DOHH2 (cell line): Measurements from ENCODE around the gene PTPN5.

Experiments used
- H3F3A ChIP-seq: fragments of 200-600 bp; sonication (generic), shearing (Covaris generic); 2 replicates; pipeline ENCODE4 v1.6.0; 2016; ENCODE audit warnings: antibody characterized with exemption, mild to moderate bottlenecking; ENCODE audit not compliant: control insufficient read depth, insufficient read depth
- H3K27ac ChIP-seq: fragments of 200-600 bp; sonication (generic); 2 replicates; pipeline ENCODE4 v1.5.1; 2014; ENCODE audit warnings: low read depth, mild to moderate bottlenecking, low read length, moderate library complexity
- H3K27me3 ChIP-seq: fragments of 200-600 bp; sonication (generic); 2 replicates; pipeline ENCODE4 v1.6.1; 2014; ENCODE audit warnings: mild to moderate bottlenecking, low read length, mixed read lengths; ENCODE audit not compliant: control insufficient read depth
- H3K36me3 ChIP-seq: fragments of 200-600 bp; sonication (generic); 2 replicates; pipeline ENCODE4 v1.6.1; 2014; ENCODE audit warnings: mild to moderate bottlenecking, low read length, moderate library complexity, mixed read lengths; ENCODE audit not compliant: control insufficient read depth
- H3K4me1 ChIP-seq: fragments of 200-600 bp; sonication (generic); 2 replicates; pipeline ENCODE4 v1.6.1; 2014; ENCODE audit warnings: mild to moderate bottlenecking, low read length, mixed read lengths; ENCODE audit not compliant: control insufficient read depth
- H3K4me2 ChIP-seq: fragments of 200-600 bp; sonication (generic); 2 replicates; pipeline ENCODE4 v1.6.0; 2014; ENCODE audit warnings: mild to moderate bottlenecking, low read length, moderate library complexity
- H3K4me3 ChIP-seq: fragments of 200-600 bp; sonication (generic); 2 replicates; pipeline ENCODE4 v1.5.1; 2014; ENCODE audit warnings: mild to moderate bottlenecking, low read length, mixed read lengths
- H3K79me2 ChIP-seq: fragments of 200-600 bp; sonication (generic); 2 replicates; pipeline ENCODE4 v1.6.1; 2014; ENCODE audit warnings: mild to moderate bottlenecking, low read length, mixed read lengths; ENCODE audit not compliant: control insufficient read depth
- H3K9me2 ChIP-seq: fragments of 200-600 bp; sonication (generic); replicated peaks from 2 replicates; pipeline ENCODE4 v1.6.1; 2014; ENCODE audit warnings: mild to moderate bottlenecking, low read length, mixed read lengths; ENCODE audit not compliant: control insufficient read depth
- H3K9me3 ChIP-seq: fragments of 200-600 bp; sonication (generic); 2 replicates; pipeline ENCODE4 v1.6.1; 2014; ENCODE audit warnings: antibody characterized with exemption, low read length, mixed read lengths; ENCODE audit not compliant: control insufficient read depth, insufficient read depth
- H4K20me1 ChIP-seq: fragments of 200-600 bp; sonication (generic); 2 replicates; pipeline ENCODE4 v1.6.0; 2014; ENCODE audit warnings: low read depth, mild to moderate bottlenecking, antibody characterized with exemption, low read length, moderate library complexity; ENCODE audit not compliant: control insufficient read depth, insufficient read depth
- EZH2phosphoT487 ChIP-seq: fragments of 200-600 bp; sonication (generic); IDR thresholded peaks from 2 replicates; pipeline ENCODE4 v1.6.1; 2017; ENCODE audit warnings: borderline replicate concordance, mild to moderate bottlenecking, antibody characterized with exemption, low read length, moderate library complexity, mixed read lengths
- TF ChIP-seq, protein P1 (sequence below): fragments of 200-600 bp; sonication (generic); IDR thresholded peaks from one replicate; pipeline ENCODE4 v1.5.1; 2014; ENCODE audit warnings: antibody characterized with exemption, mild to moderate bottlenecking, low read depth, low read length; ENCODE audit not compliant: poor library complexity, severe bottlenecking

PTPN5 gene

DNA sequence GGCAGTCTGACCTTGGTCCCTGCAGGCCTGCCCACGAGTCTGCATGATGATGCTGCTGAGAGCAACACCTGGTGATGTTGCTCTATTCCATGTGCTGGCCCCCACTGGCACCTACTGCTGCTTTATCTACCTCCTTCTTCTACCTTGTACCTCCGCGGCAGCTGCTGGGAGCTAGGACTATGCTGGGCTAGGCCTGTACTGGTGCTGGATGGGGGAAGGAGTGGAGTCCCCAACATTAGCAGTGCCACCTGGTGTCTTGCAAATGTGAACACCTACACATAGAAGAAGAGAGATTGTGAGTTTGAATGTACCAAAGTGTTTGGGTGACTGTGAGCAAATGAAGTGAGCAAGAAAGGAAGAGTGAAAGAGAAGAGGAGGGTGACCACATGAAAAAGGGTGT, 30.5 kb downstream of the PTPN5 start:
- Histone ChIP-seq H3F3A (no peaks in the 10 kb centered on the region), H3K79me2 (no peaks in the 10 kb centered on the region), H3K4me2 (no peak overlapping the region), H3K9me2 (no peaks in the 10 kb centered on the region), H3K4me1 (no peaks in the 10 kb centered on the region), H4K20me1 (no peaks in the 10 kb centered on the region), H3K9me3 (no peaks in the 10 kb centered on the region), H3K36me3 (no peaks in the 10 kb centered on the region), H3K4me3 (no peak overlapping the region), H3K27me3 (peaks cover 8% of the 10 kb centered on the region), H3K27ac (no peak overlapping the region)
- TF ChIP-seq EZH2phosphoT487 = no peak
- TF ChIP-seq, protein P1, sequence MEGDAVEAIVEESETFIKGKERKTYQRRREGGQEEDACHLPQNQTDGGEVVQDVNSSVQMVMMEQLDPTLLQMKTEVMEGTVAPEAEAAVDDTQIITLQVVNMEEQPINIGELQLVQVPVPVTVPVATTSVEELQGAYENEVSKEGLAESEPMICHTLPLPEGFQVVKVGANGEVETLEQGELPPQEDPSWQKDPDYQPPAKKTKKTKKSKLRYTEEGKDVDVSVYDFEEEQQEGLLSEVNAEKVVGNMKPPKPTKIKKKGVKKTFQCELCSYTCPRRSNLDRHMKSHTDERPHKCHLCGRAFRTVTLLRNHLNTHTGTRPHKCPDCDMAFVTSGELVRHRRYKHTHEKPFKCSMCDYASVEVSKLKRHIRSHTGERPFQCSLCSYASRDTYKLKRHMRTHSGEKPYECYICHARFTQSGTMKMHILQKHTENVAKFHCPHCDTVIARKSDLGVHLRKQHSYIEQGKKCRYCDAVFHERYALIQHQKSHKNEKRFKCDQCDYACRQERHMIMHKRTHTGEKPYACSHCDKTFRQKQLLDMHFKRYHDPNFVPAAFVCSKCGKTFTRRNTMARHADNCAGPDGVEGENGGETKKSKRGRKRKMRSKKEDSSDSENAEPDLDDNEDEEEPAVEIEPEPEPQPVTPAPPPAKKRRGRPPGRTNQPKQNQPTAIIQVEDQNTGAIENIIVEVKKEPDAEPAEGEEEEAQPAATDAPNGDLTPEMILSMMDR = no peak

DNA sequence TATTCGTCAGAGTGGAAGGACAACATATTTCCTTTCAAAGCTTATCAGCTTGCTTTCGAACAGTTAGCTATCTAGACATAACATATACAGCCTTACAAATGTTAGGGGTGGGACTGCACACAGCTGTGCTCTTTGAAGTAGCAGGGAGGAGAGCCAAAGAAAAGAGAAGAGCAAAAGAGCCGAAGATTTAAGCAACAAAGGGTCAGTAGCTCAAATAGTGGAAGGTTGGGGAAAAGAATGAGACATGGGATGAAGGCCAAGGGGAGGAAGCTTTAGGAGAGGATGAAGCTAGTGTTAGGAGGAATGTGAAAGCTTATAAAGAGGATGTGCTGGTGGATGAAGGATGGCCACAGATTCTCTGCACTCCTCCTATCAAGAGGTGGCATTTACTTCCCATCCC, 33.8 kb downstream of the PTPN5 start:
- Histone ChIP-seq H4K20me1 (no peaks in the 10 kb centered on the region), H3K27me3 (peaks cover 7% of the 10 kb centered on the region), H3K9me3 (no peaks in the 10 kb centered on the region)

DNA sequence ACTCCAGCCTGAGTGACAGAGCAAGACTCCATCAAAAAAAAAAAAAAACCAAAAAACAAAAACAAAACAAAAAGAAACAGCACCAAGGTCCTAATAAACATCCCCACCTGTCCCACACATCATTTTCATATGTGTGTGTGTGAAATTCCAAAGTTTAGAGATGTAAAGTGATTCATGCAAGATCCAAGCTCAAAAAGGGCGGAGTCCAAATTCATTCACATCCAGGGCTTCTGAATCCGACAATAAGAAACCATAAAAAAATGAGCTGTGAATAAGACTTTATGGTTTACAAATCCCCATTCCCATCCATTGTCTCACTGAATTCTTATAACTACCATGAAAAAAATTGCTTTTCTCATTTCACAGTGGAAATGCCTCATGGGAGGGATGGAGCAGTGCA, 34.7 kb downstream of the PTPN5 start:
- Histone ChIP-seq H3K27ac (no peak overlapping the region), H3K27me3 (peaks cover 7% of the 10 kb centered on the region), H3F3A (no peaks in the 10 kb centered on the region), H4K20me1 (no peaks in the 10 kb centered on the region), H3K9me3 (no peaks in the 10 kb centered on the region), H3K4me2 (no peak overlapping the region), H3K4me3 (no peak overlapping the region), H3K4me1 (no peaks in the 10 kb centered on the region), H3K9me2 (no peaks in the 10 kb centered on the region), H3K79me2 (no peaks in the 10 kb centered on the region), H3K36me3 (no peaks in the 10 kb centered on the region)
- TF ChIP-seq, protein P1 = no peak
- no peak for TF ChIP-seq EZH2phosphoT487

More for the DNA sequence above, 33.8 kb downstream of the PTPN5 start:
- Histone ChIP-seq H3K79me2 (no peaks in the 10 kb centered on the region), H3K4me3 (no peak overlapping the region), H3K4me2 (no peak overlapping the region), H3K36me3 (no peaks in the 10 kb centered on the region), H3K27ac (no peak overlapping the region), H3K9me2 (no peaks in the 10 kb centered on the region), H3K4me1 (no peaks in the 10 kb centered on the region), H3F3A (no peaks in the 10 kb centered on the region)
- TF ChIP-seq, protein P1 = no peak
- TF ChIP-seq EZH2phosphoT487 = no peak

DNA sequence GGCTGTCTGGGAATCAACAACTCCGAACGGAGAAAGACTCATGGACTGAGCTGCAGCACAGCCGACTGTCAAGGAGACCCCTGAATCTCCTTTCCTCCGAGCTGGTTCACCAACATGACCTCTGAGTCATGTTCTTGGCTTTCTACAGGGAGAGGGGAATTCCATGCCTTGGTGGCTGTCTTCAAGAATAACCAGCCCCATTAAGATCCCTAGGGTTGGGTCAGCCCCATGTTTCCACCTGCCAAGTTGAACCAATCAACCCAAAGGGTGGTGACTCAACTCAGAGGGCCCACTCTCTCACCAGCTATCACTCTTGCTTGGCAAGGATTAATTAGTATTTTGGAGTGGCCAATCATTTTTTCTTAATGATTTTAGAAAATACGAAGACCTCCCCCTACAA, 37.3 kb downstream of the PTPN5 start:
- no peaks in the 10 kb centered on the region for H3K79me2 ChIP-seq
- H3K36me3 ChIP-seq = no peaks in the 10 kb centered on the region
- H3K4me3 ChIP-seq = no peak overlapping the region
- no peaks in the 10 kb centered on the region for H3K9me3 ChIP-seq
- TF ChIP-seq, protein P1 = no peak
- TF ChIP-seq EZH2phosphoT487 = no peak
- H3K9me2 ChIP-seq = no peaks in the 10 kb centered on the region
- H3K4me2 ChIP-seq = no peak overlapping the region
- H3F3A ChIP-seq = no peaks in the 10 kb centered on the region
- H3K27ac ChIP-seq = no peak overlapping the region
- peaks cover 7% of the 10 kb centered on the region for H3K27me3 ChIP-seq
- no peaks in the 10 kb centered on the region for H4K20me1 ChIP-seq
- H3K4me1 ChIP-seq = no peaks in the 10 kb centered on the region
